IPS-18a (cell line): ENCODE results near the gene TRABD.

ENCODE experiments used
- H3K27ac ChIP-seq: one replicate; pipeline ENCODE4 v1.5.1; 2013; ENCODE audit warnings: low read length
- H3K27me3 ChIP-seq: one replicate; pipeline ENCODE4 v1.6.1; 2013; ENCODE audit warnings: mild to moderate bottlenecking, low read length; ENCODE audit not compliant: control insufficient read depth, insufficient read depth
- H3K36me3 ChIP-seq: one replicate; pipeline ENCODE4 v1.6.1; 2013; ENCODE audit warnings: low read depth, low read length; ENCODE audit not compliant: control insufficient read depth
- H3K4me1 ChIP-seq: one replicate; pipeline ENCODE4 v1.6.1; 2013; ENCODE audit warnings: low read depth, low read length; ENCODE audit not compliant: control insufficient read depth
- H3K4me3 ChIP-seq: one replicate; pipeline ENCODE4 v1.5.1; 2013; ENCODE audit warnings: low read length
- H3K9ac ChIP-seq: one replicate; pipeline ENCODE4 v1.6.1; 2013; ENCODE audit warnings: mild to moderate bottlenecking, low read length, moderate library complexity
- H3K9me3 ChIP-seq: one replicate; pipeline ENCODE4 v1.6.1; 2013; ENCODE audit warnings: low read depth, low read length; ENCODE audit not compliant: control insufficient read depth

The TRABD gene

DNA sequence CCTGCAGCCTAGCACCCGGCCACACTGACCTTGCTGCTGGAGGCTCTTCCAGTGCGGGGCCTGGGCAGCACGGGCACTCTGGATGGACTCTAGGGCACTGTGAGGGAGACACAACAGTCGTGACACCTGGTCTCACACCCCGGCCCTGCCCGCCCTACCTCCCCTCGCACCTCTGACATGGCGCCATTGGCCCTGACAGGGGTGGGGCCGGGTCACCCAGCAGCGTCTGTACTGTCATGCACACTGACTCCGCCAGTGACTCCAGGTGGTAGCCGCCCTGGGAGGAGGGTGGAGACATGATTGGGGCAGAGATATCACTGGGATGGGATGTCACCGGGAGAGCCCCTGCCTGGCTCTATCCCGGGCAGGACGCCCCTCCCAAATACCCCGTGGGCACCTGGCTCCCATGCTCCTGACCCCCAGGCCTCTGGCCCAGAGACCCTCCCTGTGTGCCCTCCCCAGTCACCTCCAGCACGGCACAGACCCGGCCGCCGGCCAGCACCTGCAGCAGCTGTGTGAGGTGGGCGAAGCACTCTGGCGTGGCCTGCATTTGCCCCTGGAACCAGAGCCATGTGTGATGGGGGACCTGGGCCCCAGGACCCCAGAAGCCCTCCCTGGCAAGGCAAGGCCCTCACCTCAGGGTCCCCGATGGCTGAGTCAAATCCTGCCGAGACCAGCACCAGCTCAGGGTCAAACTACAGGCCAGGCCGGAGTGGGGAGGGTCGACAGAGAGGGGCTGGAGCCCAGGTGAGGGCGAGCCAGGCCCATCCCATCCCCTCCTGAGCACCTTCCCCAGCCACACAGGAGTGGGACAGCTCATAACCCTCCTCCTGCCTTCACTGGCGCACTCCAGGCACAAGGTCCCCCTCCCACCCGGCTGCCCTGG lies 62.7 kb downstream of the TRABD start:
- peak overlapping the region; percentile 51 for H3K27ac ChIP-seq
- no peaks in the 10 kb centered on the region for H3K27me3 ChIP-seq
- peaks cover 5% of the 10 kb centered on the region for H3K36me3 ChIP-seq
- H3K9me3 ChIP-seq = no peaks in the 10 kb centered on the region
- H3K4me1 ChIP-seq = peaks cover 6% of the 10 kb centered on the region
- no peak overlapping the region for H3K4me3 ChIP-seq
- H3K9ac ChIP-seq = no peak overlapping the region
